KOPT-K1 (cell line): Measurements from ENCODE around the gene KANSL1.

Experiments used
- H3K27ac ChIP-seq: fragments of 200-600 bp; sonication (generic); 2 replicates; pipeline ENCODE4 v1.5.1; 2016; ENCODE audit warnings: antibody characterized with exemption, mild to moderate bottlenecking, low read depth, low read length; ENCODE audit not compliant: poor library complexity, severe bottlenecking
- H3K36me3 ChIP-seq: fragments of 200-600 bp; sonication (generic); 2 replicates; pipeline ENCODE4 v1.5.1; 2017; ENCODE audit warnings: antibody characterized with exemption, mild to moderate bottlenecking, low read length, moderate library complexity; ENCODE audit not compliant: insufficient read depth
- H3K9me3 ChIP-seq: fragments of 200-600 bp; sonication (generic); 2 replicates; pipeline ENCODE4 v1.5.1; 2017; ENCODE audit warnings: antibody characterized with exemption, low read length, mild to moderate bottlenecking; ENCODE audit not compliant: insufficient read depth, poor library complexity, severe bottlenecking

The KANSL1 gene

DNA sequence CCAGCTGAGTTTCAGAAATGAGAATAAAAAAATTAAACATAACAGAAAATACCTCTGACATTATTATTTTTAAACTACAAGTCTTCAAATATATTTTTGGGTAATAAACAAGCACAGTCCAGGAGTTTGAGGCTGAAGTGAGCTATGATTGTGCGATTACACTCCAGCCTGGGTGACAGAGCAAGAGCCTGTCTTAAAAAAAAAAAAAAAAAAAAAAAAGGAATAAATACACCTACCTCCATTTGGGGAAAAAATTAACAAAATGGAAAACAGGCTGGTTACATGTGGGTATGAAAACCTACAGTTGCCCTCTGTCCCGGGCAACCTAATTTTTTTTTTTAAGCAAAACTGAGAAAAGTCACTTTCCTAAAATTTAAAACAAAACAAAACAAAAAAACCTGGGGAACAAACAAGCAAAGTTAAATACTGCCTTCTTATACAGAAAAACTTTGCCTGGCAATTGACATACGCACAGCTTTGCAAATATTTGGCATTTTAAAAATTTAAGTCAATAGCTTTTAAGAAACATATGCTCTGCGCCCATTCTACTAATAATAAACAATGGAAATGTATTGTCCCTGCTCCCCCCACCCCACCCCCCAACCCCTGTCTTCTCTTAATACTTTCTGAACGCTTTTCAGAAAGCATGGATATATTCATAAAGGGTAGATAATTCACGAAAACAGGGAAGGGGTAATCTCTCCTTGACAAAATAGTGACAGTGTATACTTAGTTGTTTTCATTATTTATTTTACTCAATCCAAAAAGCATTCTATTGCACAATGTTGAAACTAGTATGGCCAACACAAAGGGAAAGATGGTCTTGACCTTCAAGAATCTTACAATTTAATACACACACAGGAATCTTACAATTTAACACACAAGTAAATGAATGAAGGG is 112.9 kb downstream of the KANSL1 start:
- Histone ChIP-seq H3K27ac (no peak overlapping the region), H3K36me3 (peaks cover 94% of the 10 kb centered on the region), H3K9me3 (no peaks in the 10 kb centered on the region)

DNA sequence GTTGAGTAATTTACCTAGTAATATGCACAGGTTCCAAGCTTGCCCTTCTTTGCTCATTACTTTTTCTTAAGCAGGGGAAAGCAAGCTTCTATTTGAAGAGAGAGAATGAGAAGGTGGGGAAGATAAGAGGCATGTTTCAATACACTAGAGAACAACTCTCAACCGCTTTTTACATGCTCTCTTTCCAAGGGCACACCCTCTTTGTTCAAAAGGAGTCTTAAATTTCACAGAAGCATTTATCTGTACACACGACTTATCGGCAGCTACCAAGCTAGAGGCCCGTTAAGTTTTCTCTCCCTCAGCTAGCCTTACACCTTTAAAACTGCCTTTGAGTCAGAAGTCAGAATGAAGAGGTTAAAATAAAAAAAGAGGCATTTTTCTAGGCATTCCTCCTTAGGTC is 114.6 kb downstream of the KANSL1 start:
- Histone ChIP-seq H3K27ac (no peak overlapping the region), H3K36me3 (peaks cover 96% of the 10 kb centered on the region), H3K9me3 (no peaks in the 10 kb centered on the region)

DNA sequence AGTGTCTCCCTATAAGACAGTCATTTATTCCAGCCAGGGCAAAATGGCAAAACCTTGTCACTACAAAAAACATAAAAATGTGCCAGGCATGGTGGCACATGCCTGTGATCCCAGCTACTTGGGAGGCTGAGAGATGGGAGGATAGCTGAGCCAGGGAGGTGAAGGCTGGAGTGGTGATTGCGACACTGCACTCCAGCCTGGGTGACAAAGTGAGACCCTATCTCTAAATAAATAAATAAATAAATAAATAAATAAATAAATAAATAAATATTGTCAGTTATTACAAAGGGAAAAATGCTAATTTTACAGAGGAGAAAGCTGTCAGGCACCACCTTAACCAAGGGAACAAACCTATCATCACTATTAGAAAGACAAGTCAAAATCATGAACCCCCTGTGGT is 118.7 kb downstream of the KANSL1 start:
- H3K27ac ChIP-seq, result no peak overlapping the region
- H3K9me3 ChIP-seq, result no peaks in the 10 kb centered on the region
- peaks cover 86% of the 10 kb centered on the region for H3K36me3 ChIP-seq

DNA sequence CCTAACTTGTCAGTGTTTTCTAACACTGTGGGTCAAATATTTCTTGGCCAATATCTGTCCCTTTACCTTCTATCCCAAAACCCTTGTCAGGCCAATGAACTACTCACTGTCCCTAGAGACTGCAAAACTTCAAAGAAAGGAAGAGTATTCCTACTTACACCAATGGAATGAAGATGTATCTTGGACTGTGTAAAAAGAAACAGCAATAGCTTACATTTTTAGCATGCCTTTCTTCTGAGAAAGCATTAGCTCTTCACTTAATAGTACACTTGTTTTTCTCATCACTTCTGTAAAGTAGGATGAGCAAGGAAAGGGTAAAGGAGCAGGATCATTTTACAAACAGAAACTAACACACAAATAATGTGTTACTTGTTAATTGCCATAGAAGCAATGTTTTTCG is 120.2 kb downstream of the KANSL1 start:
- H3K9me3 ChIP-seq, result no peaks in the 10 kb centered on the region
- H3K36me3 ChIP-seq, result peaks cover 86% of the 10 kb centered on the region
- H3K27ac ChIP-seq, result no peak overlapping the region

DNA sequence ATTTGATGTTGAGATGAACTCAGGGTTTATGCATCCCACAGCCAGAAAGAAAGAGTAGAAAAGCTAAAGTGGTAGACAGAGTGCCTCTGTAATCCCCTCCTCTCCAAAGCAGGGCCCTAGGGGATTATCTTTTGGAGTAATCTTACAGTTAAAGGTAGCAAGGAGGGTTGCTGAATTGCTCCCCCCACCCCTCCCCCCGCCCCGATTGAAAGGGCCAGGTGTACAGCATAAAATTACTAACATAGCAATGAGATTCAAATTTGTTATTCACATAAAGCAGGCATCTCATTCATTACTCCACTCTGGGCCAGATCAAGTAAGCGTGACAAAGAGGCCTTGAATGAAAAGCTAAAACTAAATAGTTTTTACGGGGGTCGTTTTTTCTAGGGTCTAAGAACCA is 121.4 kb downstream of the KANSL1 start:
- Histone ChIP-seq H3K27ac (no peak overlapping the region), H3K9me3 (no peaks in the 10 kb centered on the region), H3K36me3 (peaks cover 86% of the 10 kb centered on the region)

DNA sequence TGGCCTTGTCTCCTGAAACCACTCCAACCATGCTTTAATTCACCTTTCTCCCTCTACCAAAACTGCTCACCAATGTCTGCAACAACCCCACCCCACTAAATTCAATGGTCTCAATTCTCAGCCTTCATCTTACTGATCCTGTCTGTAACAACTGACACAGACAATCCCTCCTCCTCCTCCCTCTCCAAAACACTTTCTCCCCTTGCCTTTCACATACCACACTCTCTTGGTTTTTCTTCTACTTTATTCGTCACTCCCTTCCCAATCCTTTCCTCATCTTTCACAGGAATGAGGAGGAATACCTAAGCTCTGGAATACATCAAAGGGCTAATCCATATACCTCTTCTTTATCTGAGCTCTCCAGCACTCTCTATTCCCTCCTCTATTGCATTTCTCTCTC is 128.8 kb downstream of the KANSL1 start:
- Histone ChIP-seq H3K36me3 (peaks cover 98% of the 10 kb centered on the region), H3K27ac (no peak overlapping the region), H3K9me3 (no peaks in the 10 kb centered on the region)

DNA sequence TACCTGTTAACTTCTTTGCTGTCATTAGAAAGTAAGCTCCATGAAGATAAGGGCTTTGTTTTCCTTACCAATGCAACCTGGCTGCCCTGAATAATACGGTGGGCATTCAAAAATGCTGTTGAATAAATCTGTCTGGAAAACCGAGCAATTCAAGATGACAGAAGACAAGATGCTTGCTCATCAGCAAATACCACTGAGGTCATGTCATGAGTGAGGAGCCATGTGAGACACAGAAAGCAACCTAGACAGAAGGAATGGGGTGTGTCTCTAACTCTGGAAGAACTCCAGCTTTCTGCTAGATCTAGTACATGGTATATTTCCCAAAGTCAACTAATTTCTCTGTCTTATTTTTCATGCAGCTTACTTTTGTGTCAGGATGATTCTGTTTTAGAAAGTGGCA is 130.0 kb downstream of the KANSL1 start:
- Histone ChIP-seq H3K36me3 (peaks cover 98% of the 10 kb centered on the region), H3K27ac (no peak overlapping the region), H3K9me3 (no peaks in the 10 kb centered on the region)

DNA sequence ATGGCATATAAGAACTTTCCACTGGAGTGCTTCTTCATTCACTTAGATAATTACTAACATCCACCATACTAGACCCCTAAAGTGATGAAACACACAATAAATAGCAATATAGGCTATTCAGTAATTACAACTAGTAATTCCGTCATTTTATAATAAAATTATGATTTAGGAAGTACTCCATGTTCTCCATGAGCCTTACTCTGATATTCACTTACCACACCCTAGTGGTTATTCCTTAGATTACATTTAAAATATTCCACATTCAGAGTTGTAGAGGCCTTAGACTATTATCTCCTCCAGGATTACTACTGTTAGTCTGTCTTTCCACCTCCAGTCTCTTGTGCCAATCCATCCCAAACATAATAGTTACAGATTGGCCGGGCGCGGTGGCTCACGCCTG is 131.8 kb downstream of the KANSL1 start:
- Histone ChIP-seq H3K9me3 (no peaks in the 10 kb centered on the region), H3K36me3 (peaks cover 98% of the 10 kb centered on the region), H3K27ac (no peak overlapping the region)

DNA sequence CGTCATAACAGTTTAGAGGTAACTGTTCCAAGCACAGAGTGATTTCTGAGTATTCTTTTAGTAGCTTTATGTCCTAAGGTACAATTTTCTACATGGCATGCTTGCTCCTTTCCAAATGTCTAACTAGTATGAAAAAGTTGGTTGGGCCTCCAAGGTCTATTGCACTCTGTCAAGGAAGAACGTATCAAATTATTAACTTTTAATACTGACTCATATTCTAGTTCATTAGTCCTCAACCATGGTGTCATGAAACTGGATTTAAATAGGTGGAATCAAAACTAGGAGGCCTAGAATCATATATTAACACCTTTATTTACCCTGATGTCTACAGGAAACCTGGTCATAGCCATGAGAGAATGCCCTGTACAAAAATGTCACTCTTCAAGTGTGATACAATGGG is 132.8 kb downstream of the KANSL1 start:
- no peaks in the 10 kb centered on the region for H3K9me3 ChIP-seq
- H3K27ac ChIP-seq, result no peak overlapping the region
- peaks cover 92% of the 10 kb centered on the region for H3K36me3 ChIP-seq

DNA sequence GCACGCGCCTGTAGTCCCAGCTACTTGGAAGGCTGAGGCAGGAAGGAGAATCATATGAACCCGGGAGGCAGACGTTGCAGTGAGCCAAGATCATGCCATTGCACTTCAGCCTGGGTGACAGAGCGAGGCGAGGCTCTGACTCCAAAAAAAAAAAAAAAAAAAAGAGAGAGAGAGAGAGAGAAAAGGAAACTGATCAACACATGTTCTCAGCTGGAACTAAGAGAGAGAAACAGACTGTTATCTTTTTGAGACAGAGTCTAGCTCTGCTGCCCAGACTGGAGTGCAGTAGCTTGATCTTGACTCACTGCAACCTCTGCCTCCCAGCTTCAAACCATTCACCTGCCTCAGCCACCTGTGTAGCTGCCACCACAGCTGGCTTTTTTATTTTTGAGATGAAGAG is 133.7 kb downstream of the KANSL1 start:
- Histone ChIP-seq H3K9me3 (no peaks in the 10 kb centered on the region), H3K27ac (no peak overlapping the region), H3K36me3 (peaks cover 86% of the 10 kb centered on the region)

DNA sequence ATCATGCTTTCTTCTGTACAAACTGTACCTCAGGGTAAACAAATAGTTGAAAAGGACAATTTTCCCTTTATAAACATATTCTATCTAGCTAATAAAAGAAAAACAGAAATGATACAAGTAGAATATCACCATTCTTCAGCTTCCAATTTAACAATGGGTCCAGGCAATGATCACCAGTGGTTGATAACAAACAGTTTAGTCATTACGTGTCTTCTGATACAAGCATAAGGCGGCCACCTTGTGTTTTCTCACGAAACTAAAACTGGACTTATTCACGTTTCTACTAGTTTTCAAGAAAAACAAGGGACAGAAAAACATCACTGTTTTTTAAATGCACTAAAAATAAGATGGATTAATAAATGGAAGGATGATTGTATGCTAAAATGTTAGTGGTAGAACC is 135.9 kb downstream of the KANSL1 start:
- Histone ChIP-seq H3K36me3 (peaks cover 79% of the 10 kb centered on the region), H3K9me3 (no peaks in the 10 kb centered on the region), H3K27ac (no peak overlapping the region)

DNA sequence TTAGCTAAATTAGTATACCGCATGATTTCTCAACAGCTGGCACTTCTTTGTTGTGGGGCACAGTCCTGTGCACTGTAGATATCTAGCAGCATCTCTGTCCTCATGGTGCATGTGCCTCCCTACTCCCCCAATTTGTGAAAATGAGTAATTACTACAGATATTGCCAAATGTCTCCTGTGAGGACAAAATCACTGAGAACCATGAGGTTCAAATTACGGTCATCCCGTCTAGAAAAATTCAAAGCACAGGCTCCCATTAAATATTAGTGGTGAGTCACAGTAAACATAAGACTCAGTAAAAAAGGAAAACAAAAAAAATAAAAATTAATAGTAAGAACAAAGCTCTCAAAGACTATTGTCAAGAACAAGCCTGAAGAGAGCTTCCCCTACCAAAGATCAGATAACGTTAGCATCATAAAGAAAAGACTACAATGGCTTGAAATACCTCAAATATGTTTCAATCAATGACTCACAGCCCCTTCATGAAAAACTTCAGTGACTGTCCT is 136.4 kb downstream of the KANSL1 start:
- peaks cover 79% of the 10 kb centered on the region for H3K36me3 ChIP-seq
- H3K9me3 ChIP-seq, result no peaks in the 10 kb centered on the region
- H3K27ac ChIP-seq, result no peak overlapping the region

DNA sequence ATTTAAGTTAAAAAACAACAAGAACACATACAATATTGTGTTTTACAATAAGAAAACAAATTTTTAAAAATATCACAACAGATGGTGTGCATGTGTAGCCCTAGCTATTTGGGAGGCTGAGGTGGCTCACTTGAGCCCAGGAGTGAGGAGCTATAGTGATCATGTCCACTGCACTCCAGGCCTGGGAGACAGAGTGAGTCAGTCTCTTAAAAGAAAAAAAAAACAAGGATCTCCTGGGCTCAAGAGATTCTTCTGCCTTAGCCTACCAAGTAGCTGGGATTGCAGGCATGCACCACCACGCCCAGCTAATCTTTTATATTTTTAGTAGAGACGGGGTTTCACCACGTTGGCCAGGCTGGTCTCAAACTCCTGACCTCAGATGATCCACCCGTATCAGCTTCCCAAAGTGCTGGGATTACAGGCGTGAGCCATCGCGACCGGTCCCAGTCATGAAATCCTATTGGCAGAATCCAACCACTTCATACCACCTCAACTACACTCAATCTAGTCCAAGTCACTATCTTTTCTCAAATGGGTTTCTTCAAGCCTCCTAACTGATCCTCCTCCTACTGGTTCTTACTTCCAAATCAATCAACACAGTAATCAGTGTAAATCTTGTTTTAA is 139.2 kb downstream of the KANSL1 start:
- Histone ChIP-seq H3K36me3 (peaks cover 80% of the 10 kb centered on the region), H3K9me3 (no peaks in the 10 kb centered on the region), H3K27ac (no peak overlapping the region)

DNA sequence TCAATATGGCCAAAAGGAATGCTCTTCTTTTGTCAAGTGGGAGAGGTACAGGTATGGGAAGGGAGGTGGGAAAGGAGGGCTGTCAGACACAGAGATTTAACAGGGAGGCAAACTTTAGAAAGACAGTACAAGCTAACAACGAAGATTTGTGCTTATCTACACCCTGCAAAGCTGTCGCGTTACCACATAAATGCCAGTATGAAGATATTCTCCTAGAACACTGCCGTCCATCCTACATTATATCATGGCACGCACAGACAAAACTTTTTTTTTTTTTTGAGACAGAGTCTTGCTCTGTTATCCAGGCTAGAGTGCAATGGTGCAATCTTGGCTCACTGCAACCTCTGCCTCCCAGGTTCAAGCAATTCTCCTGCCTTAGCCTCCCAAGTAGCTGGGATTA is 143.6 kb downstream of the KANSL1 start:
- H3K9me3 ChIP-seq, result no peaks in the 10 kb centered on the region
- no peak overlapping the region for H3K27ac ChIP-seq
- H3K36me3 ChIP-seq, result peaks cover 92% of the 10 kb centered on the region

DNA sequence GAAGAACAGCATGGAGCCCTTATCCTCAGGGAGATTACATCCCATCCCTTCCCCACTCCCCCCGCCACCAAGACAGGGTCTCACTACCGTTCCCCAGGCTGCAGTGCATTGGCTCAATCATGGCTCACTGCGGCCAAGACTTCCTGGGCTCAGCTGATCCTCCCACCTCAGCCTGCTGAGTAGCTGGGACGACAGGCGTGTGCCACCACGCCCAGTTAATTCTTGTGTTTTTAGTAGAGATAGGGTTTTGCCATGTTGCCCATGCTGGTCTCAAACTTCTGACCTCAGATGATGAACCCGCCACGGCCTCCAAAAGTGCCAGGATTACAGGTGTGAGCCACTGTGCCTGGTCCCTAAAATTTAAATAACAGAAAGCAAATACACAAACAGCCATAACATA is 145.4 kb downstream of the KANSL1 start:
- Histone ChIP-seq H3K36me3 (peaks cover 97% of the 10 kb centered on the region), H3K9me3 (no peaks in the 10 kb centered on the region), H3K27ac (no peak overlapping the region)

DNA sequence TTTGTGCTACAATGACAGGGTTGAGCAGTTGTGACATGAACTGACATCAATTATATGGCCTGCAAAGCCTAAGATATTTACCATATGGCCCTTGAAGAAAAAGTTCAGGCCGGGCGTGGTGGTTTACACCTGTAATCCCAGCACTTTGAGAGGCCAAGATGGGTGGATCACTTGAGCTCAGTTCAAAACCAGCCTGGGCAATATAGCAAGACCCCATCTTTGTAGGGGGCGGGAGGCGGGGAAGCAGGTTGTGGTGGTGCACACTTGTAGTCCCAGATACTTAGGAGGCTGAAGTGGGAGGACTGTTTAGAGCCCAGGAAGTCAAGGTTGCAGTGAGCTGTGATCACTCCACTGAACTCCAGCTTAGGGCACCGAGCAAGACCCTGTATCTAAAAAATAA is 145.8 kb downstream of the KANSL1 start:
- no peaks in the 10 kb centered on the region for H3K9me3 ChIP-seq
- no peak overlapping the region for H3K27ac ChIP-seq
- H3K36me3 ChIP-seq, result peaks cover 99% of the 10 kb centered on the region
